ENCODE data around the gene PRKX.
"Not testable (repeated sequence)": the region's sequence is repeated elsewhere in the genome, so short reads cannot be mapped to it uniquely, and the experiment has no call there.

Gene PRKX

GRCh38 chrX:3713225-3713936 lies at the start of gene PRKX:
PRKX (minus strand) TSS chrX:3713649; CDS start chrX:3713253, 396 bp downstream.
- peak in 1 of 2 experiments; percentile 77 for DNase-seq

- DNase-seq: no peak
Measured at GRCh38 chrX:3763111-3763510, 49.7 kb upstream of the PRKX start.

GRCh38 chrX:3757510-3758025 lies 44.1 kb upstream of the PRKX start:
- no peak for DNase-seq

- no peak for DNase-seq
Measured at GRCh38 chrX:3748052-3748559, 34.7 kb upstream of the PRKX start.

GRCh38 chrX:3743801-3744439 lies 30.5 kb upstream of the PRKX start:
- DNase-seq: no peak

GRCh38 chrX:3740946-3741345 lies 27.5 kb upstream of the PRKX start:
- DNase-seq: not testable (repeated sequence)

GRCh38 chrX:3738509-3738908 lies 25.1 kb upstream of the PRKX start:
- DNase-seq: no peak

GRCh38 chrX:3736536-3736935 lies 23.1 kb upstream of the PRKX start:
- DNase-seq: not testable (repeated sequence)

GRCh38 chrX:3735891-3736290 lies 22.4 kb upstream of the PRKX start:
- DNase-seq: not testable (repeated sequence)

GRCh38 chrX:3734456-3734855 lies 21.0 kb upstream of the PRKX start:
- not testable (repeated sequence) for DNase-seq

- no peak for DNase-seq
Measured at GRCh38 chrX:3733043-3733430, 19.6 kb upstream of the PRKX start.

- DNase-seq: not testable (repeated sequence)
Measured at GRCh38 chrX:3732326-3733042, 19.0 kb upstream of the PRKX start.

GRCh38 chrX:3728454-3728853 lies 15.0 kb upstream of the PRKX start:
- no peak for DNase-seq

- not testable (repeated sequence) for DNase-seq
Measured at GRCh38 chrX:3723460-3723859, 10.0 kb upstream of the PRKX start.

- no peak for DNase-seq
Measured at GRCh38 chrX:3717742-3718420, 4.4 kb upstream of the PRKX start.

GRCh38 chrX:3715921-3716320 lies 2.5 kb upstream of the PRKX start:
- DNase-seq: no peak

GRCh38 chrX:3714706-3715479 lies 1.4 kb upstream of the PRKX start:
- not testable (repeated sequence) for DNase-seq

GRCh38 chrX:3713937-3714434 lies 537 bp upstream of the PRKX start:
- peak in 1 of 2 experiments; percentile 34 for DNase-seq

GRCh38 chrX:3712870-3713224 lies 602 bp downstream of the PRKX start:
- DNase-seq: no peak

GRCh38 chrX:3712051-3712869 lies 1.2 kb downstream of the PRKX start:
- DNase-seq: peak in 1 of 2 experiments; percentile 56
